GM19397 (cell line): ENCODE results near the gene KCNMA1.

Source experiments
- ATAC-seq: cut with Tn5 transposase; IDR thresholded peaks from one replicate; pipeline ENCODE4 v1.9.1; 2021; ENCODE audit warnings: mild to moderate bottlenecking, moderate library complexity; ENCODE audit not compliant: unreplicated experiment

The KCNMA1 gene

DNA sequence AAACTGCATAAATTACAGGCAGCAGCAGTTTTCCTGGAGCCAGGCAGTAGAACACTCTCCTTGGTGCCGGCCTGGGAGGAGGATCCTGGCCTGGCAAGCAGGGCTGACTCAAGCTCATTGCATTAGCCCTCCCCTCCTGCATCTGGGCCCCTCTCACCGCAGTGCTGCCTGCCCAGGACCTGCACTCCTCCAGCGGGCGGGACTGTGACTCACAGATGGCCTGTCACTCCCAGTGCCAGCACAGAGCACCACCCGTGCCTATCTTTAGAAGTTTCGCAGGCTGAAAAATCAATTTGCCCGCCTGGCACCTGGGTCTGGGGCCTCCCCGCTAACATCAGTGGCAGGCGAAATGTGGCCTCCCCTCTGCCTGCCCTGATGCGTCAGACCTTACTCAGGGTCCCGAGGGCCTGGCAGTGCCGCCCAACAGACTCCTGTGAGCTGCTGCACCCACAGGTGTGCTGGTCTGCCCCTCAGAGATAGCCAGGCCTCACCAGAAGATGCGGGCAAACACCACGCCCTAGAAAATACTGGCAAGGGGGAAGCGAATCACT lies 123.8 kb downstream of the KCNMA1 start:
- no peak for ATAC-seq

DNA sequence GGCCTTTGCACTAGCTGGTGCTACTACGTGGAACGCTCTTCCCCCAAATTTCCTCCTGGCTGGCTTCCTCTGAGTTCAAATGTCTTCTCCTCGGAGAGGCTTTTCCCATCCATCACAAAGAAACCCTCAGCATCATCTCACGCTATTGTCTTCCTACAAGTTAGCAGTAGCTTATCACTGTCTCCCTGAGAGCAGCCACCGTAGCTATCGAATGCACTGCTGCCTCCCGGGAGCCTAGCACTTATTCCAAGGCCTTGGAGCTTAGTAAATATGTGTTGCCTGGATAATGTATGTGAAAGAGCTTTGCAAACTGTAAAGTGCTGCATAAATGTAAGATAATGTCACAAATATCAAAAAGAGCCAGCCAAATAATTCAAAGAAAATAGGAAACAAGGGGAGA lies 124.4 kb downstream of the KCNMA1 start:
- ATAC-seq = no peak

DNA sequence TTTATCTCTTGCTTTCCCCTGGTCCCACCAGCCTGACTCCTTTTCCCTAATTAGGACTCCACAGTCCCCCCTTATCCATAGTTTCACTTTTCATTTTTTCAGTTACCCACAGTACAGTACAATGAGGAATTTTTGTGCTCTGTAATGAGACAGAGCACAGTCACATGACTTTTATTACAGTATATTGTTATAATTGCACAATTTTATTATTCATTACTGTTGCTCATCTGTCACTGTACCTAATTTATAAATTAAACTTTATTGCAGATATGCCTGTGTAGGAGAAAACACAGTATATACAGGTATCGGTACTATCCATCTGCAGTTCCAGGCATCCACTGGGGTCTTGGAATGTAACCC lies 125.4 kb downstream of the KCNMA1 start:
- no peak for ATAC-seq

DNA sequence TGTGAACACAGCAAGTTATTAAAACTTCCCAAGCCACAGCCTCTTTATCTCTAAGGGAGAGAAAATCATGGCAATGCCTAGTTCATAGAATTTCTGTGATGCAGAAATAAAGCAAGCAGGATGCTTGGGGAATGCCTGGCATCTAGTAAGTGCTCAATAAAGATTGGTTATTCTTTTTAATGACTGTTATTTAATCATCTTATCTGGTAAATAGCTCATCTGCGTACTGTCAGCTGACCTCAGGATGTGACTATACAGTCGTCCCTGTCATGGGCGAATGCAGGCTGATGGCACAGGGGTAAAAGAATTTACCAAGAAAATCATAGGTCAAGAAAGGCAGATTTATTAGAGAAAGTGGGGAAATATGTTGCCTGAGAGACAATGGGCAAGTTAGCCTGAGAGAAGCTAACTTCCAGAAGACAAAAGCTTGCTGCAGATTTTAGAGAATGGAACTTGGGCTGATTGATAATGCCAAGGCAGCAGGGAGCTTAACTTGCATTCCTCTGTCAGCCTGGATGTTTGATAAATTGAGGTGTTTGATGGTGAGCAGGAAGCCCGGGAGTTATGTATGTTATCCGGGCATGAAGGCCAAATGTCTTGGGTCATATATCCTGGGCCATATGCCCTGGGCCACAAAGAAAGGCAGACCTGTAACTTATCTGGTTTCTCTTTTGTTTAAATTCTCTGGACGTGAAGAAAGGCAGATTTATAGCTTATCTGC lies 126.0 kb downstream of the KCNMA1 start:
- no peak for ATAC-seq

DNA sequence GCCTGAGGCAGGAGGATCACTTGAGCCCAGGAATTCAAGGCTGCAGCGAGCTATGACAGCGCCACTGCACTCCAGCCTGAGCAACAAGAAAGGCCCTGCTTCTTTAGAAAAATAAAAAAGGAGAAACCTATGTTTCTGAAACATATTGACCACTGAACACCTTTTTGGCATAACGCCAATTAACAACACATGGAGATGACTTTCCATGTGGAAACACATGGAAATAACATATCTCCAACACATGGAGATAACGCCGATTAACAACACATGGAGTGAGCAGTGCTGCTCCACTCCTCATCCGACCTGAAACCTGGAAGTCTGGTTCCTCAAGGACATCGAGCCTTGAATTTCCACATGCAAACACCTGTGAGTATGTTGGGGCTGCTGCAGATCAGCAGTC lies 126.9 kb downstream of the KCNMA1 start:
- ATAC-seq = no peak

DNA sequence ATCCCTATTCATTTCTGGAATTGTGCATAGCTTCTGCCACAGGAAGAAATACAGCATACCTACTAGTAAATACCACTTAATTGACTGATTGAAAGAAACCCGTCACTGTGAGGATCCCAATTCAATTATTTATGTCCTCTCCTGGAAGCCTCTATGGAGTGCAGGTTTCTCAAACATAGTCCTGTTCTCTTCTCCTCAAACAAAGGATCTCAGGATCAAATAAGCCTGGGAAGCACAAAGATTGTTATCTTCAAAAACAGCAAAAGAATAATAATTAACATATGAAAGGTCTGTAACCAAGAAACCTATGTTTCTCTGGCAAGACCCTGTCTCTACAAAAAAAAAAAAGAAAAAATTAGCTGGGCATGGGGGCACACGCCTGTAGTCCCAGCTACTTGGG lies 127.3 kb downstream of the KCNMA1 start:
- no peak for ATAC-seq

DNA sequence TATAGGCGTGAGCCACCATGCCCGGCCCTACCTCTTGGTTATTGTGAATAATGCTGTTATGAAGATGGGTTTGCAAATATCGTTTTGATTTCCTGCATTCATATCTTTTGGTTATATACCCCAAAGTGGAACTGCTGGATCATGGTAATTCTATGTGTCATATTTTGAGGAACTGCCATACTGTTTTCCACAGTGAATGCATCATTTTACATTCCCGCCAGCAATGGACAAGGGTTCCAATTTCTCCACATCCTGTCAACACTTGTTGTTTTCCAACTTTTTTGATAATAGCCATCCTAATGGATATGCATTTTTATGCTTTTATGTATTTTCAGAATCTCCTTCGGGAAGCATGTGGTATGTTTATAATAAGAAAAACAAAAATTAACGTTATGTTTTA lies 128.2 kb downstream of the KCNMA1 start:
- ATAC-seq = no peak

DNA sequence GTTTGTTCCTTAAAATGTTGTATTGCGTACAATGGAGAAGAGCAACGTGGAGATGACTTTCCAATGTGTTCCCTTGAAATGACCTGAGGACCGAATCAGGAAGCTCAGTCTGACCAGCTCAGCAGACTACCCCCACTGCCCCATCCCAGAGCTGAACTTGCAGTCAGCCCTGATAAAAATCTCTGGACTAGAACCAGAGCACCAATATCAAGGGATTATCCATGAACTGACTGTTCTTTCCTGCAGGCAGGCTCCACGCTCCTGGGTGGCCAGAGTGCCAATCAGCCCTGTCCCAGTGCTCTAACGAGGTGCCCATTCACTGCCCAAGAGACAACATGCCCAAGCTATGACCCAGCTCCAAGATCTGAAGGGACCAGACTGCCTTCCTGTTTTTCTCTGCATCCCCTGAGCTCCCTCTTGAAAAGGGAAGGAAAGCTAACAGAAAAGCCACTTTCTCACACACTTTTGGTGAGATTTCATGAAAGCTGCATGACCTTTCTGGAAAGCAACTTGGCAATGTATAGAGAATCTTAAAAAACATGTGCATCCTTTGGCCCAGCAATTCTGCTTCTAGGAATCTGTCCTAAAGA lies 130.2 kb downstream of the KCNMA1 start:
- ATAC-seq = no peak

DNA sequence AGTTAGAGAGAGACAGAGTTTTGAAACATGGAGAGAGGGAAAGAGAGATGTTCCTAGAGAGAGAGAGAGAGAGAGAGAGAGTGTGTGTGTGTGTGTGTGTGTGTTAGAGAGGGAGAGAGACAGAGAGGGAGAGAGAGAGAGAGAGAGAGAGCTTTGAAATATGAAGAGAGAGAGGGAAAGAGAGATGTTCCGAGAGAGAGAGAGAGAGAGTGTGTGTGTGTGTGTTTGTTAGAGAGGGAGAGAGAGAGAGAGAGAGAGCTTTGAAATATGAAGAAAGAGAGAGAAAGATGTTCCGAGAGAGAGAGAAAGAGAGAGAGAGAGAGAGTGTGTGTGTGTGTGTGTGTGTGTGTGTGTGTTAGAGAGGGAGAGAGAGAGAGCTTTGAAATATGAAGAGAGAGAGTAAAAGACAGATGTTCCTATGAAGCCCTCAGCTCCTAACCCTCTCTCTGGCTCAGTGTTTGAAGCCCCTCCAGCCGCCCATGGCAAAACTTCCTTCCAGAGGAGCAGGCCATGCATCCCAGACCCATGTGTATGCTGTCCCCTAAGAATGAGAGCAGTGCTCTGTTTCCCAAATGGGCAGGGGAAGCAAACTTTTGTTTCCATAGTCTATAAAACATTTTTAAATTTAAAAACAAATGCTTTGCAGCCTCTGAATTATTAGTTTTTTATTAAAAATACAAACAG lies 130.9 kb downstream of the KCNMA1 start:
- no peak for ATAC-seq

DNA sequence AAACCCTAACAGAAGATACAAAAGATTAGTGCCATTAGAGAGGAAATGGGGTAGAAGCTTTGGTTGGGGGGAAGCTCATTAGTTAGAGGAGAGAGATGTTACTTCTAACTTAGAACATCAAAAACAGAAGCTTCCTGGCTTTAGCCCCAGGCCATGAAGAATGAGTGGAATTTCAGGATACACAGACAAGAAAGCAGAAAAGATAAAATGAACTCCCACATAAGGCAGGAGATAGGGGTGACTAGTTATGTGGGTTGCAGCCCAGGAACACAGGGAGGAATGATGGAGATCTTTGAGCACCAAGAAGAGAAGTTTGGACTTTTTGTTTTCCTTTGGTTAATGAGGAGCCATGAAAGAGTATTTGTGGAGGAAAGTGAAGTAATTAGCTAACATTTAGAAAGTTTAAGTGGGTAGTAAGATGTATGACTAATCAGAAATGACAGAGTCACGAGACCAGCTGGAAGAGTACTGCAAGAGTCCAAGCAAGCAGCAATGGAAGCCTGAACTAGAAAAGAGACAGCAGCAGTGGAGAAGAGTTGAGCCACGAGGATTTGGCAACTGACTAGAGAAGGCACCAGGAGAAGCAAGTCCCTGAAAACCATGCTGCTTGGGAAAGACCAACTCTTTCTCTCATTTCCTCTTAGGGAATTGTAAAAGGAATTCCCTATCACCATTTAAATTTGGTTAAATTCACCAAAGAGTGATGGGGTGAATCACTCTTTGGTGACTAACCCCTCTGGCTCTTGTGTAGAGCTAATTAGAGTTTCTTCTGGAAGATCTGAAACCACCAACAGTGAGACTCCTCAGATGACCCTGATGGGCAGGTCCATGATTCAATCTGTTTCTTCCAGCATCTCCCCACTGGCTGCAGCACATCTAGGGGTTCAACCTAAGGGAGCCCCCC lies 131.9 kb downstream of the KCNMA1 start:
- no peak for ATAC-seq

DNA sequence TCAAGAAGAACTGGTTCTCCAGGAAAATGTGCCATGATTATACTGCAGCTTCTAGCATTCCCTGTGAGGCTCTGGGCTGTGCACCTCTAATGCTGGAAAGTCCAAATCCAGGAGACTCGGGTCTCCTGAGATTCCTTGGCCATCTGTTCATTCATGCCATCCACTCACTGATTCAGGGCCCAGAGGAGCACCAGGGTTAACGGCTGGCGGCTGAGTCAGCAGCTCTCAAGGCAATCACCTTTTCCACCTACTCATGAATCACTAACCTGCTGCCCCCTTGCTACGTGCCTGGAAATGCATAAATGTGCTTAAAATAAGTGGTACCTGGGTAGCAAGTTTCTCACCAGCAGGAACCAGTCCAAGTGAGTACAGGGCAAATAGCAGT lies 132.7 kb downstream of the KCNMA1 start:
- no peak for ATAC-seq

DNA sequence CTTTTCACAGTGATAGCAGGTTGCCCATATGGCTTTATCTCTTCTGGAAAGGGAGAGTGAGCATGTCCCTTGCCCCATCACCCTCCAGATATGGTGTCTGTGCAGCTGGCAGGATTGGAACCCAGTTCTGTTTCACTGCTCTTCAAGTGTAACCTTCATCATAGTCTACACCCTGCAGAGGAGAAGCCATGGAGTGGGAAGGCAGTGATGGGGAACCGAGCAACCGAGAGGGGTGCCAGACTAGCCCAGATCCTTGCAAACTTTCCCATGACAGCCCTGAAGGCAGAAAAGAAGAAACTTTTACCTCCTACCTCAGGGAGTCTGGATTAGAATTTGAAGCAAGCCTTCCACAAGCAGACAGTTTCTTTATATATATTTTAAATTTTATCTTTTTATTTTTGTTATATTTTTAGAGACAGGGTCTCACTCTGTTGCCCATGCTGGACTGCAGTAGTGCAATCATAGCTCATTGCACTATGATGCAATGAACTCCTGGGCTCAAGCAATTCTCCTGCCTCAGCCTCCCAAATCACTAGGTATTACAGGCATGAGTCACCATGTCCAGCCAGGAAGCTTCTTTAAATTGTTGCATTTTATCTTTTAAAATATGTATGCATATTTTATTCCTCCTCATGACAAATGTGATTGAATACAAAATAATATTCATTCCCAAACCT lies 133.3 kb downstream of the KCNMA1 start:
- no peak for ATAC-seq

DNA sequence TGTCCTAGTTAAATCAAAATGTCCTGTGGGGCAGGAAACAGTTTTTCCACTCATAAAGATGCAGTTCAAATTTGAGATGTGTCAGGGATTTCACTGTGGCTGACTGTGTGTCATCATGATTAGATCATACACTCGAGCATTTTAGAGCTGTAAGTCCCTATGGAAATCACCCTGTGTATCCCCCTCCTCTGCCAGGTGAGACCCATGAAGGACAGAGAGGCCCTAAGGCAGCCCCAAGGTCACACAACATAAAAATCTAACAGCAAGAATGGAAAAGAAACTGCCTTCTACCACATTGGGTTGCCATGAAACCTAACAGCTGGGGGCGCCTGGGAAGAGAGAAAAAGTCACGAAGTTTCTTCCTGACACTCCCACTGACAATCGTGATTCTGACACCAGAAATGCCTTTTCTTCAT lies 135.8 kb downstream of the KCNMA1 start:
- no peak for ATAC-seq

DNA sequence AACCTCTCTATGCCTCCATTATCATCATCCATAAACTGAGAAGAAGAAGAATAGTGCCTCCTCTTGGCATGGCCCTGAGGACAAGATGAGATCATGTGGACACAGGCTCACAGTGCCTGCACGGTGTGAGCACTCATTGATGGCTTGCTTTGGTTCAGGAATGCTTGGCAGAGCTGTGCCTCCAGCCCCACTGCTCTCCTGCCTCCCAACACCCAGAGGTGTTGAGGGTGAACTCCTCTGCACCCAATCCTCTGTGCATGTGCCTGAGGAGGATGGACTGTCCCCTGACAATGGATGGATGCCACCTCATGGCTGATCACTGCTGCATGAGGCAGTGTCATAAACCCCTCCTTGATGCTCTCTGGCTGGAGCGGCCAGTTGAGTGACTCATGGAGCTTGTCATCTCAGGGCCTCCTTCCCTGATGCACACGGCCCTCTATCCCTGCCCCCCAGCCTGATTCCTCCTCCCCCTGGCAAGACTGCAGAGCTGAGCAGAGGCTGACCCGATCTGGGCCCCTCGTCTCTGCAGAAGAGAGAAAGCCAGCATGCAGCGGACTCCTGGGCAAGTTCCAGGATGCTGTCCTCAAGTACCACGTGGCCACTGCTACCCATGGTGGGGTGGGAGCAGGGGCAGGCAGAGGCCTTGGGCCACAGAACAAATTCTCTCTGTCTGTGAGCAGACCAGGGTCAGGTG lies 136.3 kb downstream of the KCNMA1 start:
- no peak for ATAC-seq

DNA sequence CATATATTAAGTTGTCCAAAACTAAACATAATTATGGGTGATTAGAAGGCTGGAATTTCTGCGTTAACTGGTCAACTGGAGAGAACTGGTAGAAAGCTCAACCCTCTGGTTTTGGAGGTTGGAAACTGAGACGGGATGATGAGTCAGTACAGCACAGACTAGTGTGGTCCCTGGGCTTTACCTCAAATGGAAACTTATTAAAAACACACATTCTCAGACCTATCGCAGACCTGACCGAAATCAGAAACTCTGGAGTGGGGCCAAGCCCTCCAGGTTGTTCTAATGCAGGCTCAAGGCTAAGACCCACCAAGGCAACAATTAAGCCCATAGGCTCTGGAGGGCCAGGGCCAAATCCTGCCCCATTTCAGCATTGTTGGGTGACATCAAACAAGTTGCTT lies 136.9 kb downstream of the KCNMA1 start:
- no peak for ATAC-seq

DNA sequence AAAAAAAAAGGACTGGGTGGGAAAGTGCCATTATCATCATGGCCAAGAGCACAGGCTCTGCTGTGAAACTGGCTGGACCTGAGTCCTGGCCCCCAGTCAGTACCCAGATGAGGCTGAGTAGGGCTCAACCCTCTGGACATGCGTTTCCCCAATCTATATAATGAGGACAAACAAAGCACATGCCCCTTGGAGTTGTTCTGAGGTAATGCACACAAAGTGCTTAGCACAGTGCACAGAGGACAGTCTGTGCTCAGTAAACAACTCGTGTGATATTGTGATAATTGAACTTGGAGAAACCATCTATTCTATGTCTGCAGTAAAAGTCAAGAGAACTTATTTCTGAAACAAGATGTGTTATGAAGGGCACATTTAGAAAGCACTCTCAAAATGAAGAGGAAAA lies 138.8 kb downstream of the KCNMA1 start:
- no peak for ATAC-seq

DNA sequence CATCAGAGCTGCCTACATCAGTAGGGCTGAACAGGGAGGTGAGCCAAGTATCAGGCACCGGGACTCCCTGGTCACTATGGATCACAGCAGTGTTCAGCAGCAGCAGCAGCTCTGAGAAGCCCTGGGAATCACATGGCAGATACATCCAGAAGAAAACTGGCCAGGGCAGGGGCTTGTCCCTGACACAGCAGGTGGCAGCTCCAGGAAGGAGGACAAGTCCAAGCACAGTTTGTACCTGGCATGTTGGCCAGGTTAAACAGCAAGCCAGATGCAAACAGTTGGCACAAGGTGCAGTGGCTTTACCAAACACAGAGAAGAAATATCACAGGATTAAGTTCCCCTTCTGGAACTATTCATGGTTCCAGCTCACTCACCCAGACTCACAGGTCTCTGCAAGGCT lies 139.4 kb downstream of the KCNMA1 start:
- ATAC-seq = no peak

DNA sequence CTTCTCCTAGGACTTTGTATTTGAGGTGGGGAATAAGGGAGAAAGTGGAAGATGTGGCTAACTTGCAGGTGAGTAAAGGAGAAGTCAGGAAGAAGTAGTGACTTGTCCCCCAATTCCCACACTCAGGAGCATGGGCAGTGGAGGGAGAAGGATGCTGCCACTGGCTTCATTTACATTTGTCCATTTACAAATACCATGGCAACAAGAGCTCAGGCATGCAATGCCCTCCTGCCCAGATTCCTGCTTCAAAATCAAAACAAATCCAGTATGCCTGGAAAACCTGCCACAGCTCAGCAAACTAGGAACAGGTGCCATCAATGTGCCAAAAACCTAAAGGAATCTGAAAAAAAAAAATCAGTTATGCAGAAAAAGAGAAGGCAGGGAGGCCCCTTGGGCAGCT lies 139.9 kb downstream of the KCNMA1 start:
- no peak for ATAC-seq

DNA sequence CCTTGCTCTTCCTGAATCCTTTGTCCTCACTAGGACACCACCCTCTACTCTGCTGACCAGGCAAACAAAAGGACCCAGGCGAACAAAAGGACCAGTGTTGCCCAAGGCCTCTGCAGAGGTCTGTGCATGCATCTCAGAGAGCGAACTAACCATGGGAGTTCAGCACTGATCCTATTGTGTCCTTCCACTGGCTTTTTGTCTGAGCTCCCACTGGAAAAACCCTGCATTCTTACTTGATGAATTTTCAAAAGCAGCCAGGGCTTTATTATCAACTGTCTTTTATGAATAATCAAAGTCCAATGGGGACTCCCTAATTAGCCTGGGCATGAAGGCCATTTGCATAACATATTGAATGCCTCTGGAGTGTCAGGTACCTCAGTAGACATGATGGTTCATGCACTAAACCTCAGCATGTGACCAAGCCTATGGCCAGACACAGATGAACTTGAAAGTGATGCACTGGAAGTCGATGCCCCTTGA lies 140.6 kb downstream of the KCNMA1 start:
- ATAC-seq = no peak
